ENCODE measurements around the gene SIRT3. TPM values are rescaled to one million over a fixed set of nuclear protein-coding genes. Genes with fewer than 3 reads are reported as not detected.

Gene SIRT3
- total RNA-seq = 26.3 TPM

DNA sequence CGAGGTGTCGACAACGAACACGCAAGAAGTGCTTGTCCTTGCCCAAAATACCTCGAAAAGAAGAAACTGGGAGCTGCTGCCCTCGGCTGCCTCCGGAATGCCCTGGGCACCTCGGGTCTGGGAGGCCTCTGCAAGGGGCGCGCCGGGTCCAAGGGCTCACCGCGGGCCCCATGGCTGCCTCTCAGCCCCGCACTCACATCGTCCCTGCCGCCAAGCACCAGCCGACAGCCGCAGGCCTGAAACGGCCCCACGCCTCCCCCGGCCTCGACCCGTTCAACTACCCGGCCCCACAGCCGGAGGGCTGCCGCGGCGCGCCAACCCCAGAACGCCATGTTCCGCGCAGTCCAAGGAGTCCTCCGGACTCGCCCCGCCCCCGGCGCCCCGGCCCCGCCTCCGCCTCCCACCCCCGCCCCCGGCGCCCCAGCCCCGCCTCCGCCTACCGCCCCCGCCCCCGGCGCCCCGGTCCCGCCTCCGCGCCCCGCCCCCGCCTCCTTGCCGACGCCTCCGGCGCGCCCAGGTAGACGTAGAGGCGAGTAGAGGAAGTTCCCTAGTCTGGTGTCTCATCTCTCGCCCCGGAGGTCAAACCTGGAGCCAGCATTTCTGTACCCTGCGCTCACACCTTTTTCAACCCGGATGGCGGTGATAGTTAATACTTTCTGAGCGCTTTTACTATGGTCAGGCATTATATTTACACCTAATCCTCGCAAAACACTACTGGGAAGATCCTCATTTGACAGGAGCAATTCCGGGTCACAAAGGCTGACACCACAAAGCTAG is at the start of gene SIRT3:
SIRT3 (minus strand) TSS at position 346 of the 777 bp plus-strand sequence; CDS start at position 332, 14 bp downstream.

GRCh38 chr11:278001-278951 is 42.1 kb upstream of the SIRT3 start, which contains the start of gene NLRP6:
Gene NLRP6 (plus strand): TSS chr11:278407. CDS start chr11:278570, 163 bp downstream.

DNA sequence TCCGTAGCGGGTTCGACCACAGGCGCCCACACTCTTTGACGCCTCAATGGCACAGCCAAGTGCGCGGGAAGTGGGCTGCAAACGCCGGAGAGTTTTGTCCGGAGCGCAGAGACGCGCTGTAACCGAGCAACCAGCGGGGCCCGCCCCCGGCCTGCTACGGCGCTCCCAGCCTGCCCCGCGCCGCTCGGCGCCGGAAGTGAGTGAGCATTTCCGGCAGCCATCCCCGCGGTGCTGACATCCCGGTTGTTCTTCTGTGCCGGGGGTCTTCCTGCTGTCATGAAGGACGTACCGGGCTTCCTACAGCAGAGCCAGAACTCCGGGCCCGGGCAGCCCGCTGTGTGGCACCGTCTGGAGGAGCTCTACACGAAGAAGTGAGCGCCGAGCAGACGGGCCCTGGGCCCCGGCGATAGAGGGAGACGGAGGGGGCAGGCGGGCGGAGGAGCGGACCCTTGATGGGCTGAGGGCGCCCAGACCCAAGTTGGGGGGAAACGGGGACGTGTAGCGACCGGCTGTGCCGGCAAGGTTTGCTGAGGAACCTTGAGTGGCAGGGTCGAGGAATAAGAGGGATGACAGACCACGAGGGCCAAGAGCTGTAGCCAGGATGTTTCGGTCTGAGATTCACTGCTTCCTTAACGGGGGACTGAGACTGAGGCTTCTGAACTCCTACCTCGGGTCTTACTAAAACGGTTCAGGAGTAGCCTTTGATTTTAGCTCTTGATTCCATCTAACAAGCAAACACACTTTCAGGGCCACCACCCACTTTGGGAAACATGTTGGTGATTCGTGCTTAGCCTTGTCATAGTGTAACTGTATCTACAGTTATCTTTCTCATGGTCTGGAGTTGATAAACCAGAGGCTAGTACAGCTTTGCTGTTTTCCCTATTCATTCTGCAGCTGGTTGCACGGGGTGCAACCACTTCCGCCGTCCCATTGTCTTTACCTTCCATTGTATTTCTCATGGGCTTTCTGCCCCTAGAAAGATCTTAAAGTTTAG is 929 bp upstream of the SIRT3 start, which contains the start of gene PSMD13:
PSMD13 (plus strand) TSS at position 203 of the 994 bp plus-strand sequence; CDS start at position 277, 74 bp downstream.

GRCh38 chr11:207208-207862 is 28.8 kb downstream of the SIRT3 start, which contains the start of the genes BET1L and RIC8A:
Gene BET1L (minus strand): TSS chr11:207399. CDS start chr11:207321, 78 bp downstream.
Gene RIC8A (plus strand): TSS chr11:207708. CDS start chr11:208855, 1,147 bp downstream.

GRCh38 chr11:192674-193128 is 43.4 kb downstream of the SIRT3 start, which contains the start of gene SCGB1C1:
Gene SCGB1C1 (plus strand): TSS chr11:193078. CDS start chr11:193100, 22 bp downstream.

Other genes with a start within 250 kb of the SIRT3 start
- not detected for gene SCGB1C1, start 43.3 kb downstream of the SIRT3 start, total RNA-seq
- 33.9 TPM for gene BET1L, start 28.9 kb downstream of the SIRT3 start, total RNA-seq
- 81.7 TPM for gene RIC8A, start 28.6 kb downstream of the SIRT3 start, total RNA-seq
- 77.6 TPM for gene PSMD13, start 634 bp upstream of the SIRT3 start, total RNA-seq
- gene NLRP6, start 42.1 kb upstream of the SIRT3 start, total RNA-seq = 0.22 TPM
- gene PGGHG, start 52.8 kb upstream of the SIRT3 start, total RNA-seq = 22.1 TPM
- gene IFITM5, start 63.2 kb upstream of the SIRT3 start, total RNA-seq = not detected
- gene IFITM2, start 71.5 kb upstream of the SIRT3 start, total RNA-seq = 11.1 TPM
- 20.2 TPM for gene IFITM1, start 77.7 kb upstream of the SIRT3 start, total RNA-seq
- gene IFITM3, start 84.5 kb upstream of the SIRT3 start, total RNA-seq = 43.5 TPM
- gene B4GALNT4, start 133.2 kb upstream of the SIRT3 start, total RNA-seq = 71.6 TPM
- 5.5 TPM for gene PKP3, start 157.9 kb upstream of the SIRT3 start, total RNA-seq
- gene SIGIRR, start 178.7 kb upstream of the SIRT3 start, total RNA-seq = 13.3 TPM
- 1.4 TPM for gene ANO9, start 205.7 kb upstream of the SIRT3 start, total RNA-seq
- 36.4 TPM for gene PTDSS2, start 213.9 kb upstream of the SIRT3 start, total RNA-seq

All from camera-type eye (tissue), 1 donor.